Fibroblast of pulmonary artery (primary cell): ENCODE measurements around the gene KMT2D.

Source experiments
- DNase-seq: peaks from one replicate; pipeline ENCODE4 v3.0.0-alpha.2; 2010; ENCODE audit warnings: low read depth
- H3K4me3 ChIP-seq: replicated peaks from 2 replicates; pipeline ENCODE4 v1.5.1; 2011; ENCODE audit warnings: low read depth, mild to moderate bottlenecking, control low read depth, low read length, moderate library complexity
- CTCF ChIP-seq: IDR thresholded peaks from 2 replicates; pipeline ENCODE4 v1.5.1; 2011; ENCODE audit warnings: mild to moderate bottlenecking, control low read depth, low read length, inconsistent platforms; ENCODE audit errors: missing control alignments

Gene KMT2D

GRCh38 chr12:49052451-49053208 is 8.0 kb downstream of the KMT2D start:
- TF ChIP-seq CTCF = no peak
- H3K4me3 ChIP-seq = no peak overlapping the region
- DNase-seq = no peak

- no peak for TF ChIP-seq CTCF
- no peak for DNase-seq
- no peak overlapping the region for H3K4me3 ChIP-seq
Measured at GRCh38 chr12:49051777-49052438, 8.7 kb downstream of the KMT2D start.

- no peak for DNase-seq
- TF ChIP-seq CTCF = no peak
- no peak overlapping the region for H3K4me3 ChIP-seq
Measured at GRCh38 chr12:49051373-49051764, 9.2 kb downstream of the KMT2D start.

- no peak for TF ChIP-seq CTCF
- no peak for DNase-seq
- no peak overlapping the region for H3K4me3 ChIP-seq
Measured at GRCh38 chr12:49050507-49051372, 9.9 kb downstream of the KMT2D start.

GRCh38 chr12:49049566-49050224 is 10.9 kb downstream of the KMT2D start:
- no peak overlapping the region for H3K4me3 ChIP-seq
- DNase-seq = peak; percentile 68
- no peak for TF ChIP-seq CTCF

- DNase-seq = no peak
- H3K4me3 ChIP-seq = no peak overlapping the region
- no peak for TF ChIP-seq CTCF
Measured at GRCh38 chr12:49048953-49049352, 11.6 kb downstream of the KMT2D start.
